HepG2 (cell line): ENCODE data around the gene YAP1. TPM values are rescaled to one million over a fixed set of nuclear protein-coding genes. Genes with fewer than 3 reads are reported as not detected.

Experiments used
- AKAP8 ChIP-seq: sonication (generic); formaldehyde crosslinking; IDR thresholded peaks from 2 replicates; pipeline ENCODE4 v1.5.1; 2020; ENCODE audit warnings: mild to moderate bottlenecking, missing genetic modification reagents
- CBX2 ChIP-seq, 2 experiments: fragments of 200-600 bp in 1 of 2; sonication (generic); formaldehyde crosslinking in 1 of 2; IDR thresholded peaks; 2 replicates each; pipeline versions ENCODE4 v1.7.0 to v1.8.1; 2018 to 2022; ENCODE audit warnings: low read depth in 2 of 2, low read length in 1 of 2, mild to moderate bottlenecking in 1 of 2, missing genetic modification reagents in 1 of 2
- HCFC1 ChIP-seq: fragments of 150-350 bp; IDR thresholded peaks from 2 replicates; pipeline ENCODE4 v1.6.1; 2014; ENCODE audit warnings: low read depth, low read length
- IRX3 ChIP-seq: sonication (generic); formaldehyde crosslinking; IDR thresholded peaks from 2 replicates; pipeline ENCODE4 v1.8.1; 2023; ENCODE audit warnings: mild to moderate bottlenecking, low read depth, missing genetic modification reagents, borderline replicate concordance
- JUNB ChIP-seq: sonication (generic); formaldehyde crosslinking; IDR thresholded peaks from 2 replicates; pipeline ENCODE4 v1.8.0; 2022; ENCODE audit warnings: missing genetic modification reagents, mild to moderate bottlenecking, borderline replicate concordance
- PCBP2 ChIP-seq: fragments of 200-400 bp; formaldehyde crosslinking; optimal IDR thresholded peaks from 2 replicates; pipeline ENCODE3; 2018; ENCODE audit warnings: low read length, low read depth; ENCODE audit not compliant: poor library complexity, severe bottlenecking
- RBM22 ChIP-seq: fragments of 200-400 bp; formaldehyde crosslinking; optimal IDR thresholded peaks from 2 replicates; pipeline ENCODE3; 2017; ENCODE audit warnings: mild to moderate bottlenecking, low read length, moderate library complexity
- SMAD3 ChIP-seq: sonication (generic); formaldehyde crosslinking; IDR thresholded peaks from 2 replicates; pipeline ENCODE4 v1.4.0; 2020; ENCODE audit warnings: missing genetic modification reagents
- SMC3 ChIP-seq: IDR thresholded peaks from 2 replicates; pipeline ENCODE4 v1.6.1; 2011; ENCODE audit warnings: low read length, improper control_type of control experiment
- ZFP62 ChIP-seq: sonication (generic); formaldehyde crosslinking; IDR thresholded peaks from 2 replicates; pipeline ENCODE4 v1.4.0; 2020; ENCODE audit warnings: missing genetic modification reagents
- ZFP82 ChIP-seq: sonication (generic); formaldehyde crosslinking; IDR thresholded peaks from 2 replicates; pipeline ENCODE4 v1.5.1; 2020; ENCODE audit warnings: mild to moderate bottlenecking, missing genetic modification reagents, borderline replicate concordance
- ZNF124 ChIP-seq: sonication (generic); formaldehyde crosslinking; IDR thresholded peaks from 2 replicates; pipeline ENCODE4 v1.4.0; 2020; ENCODE audit warnings: missing genetic modification reagents
- ZSCAN29 ChIP-seq: sonication (generic); formaldehyde crosslinking; conservative IDR thresholded peaks from 2 replicates; pipeline ENCODE4 v1.4.0; 2020; ENCODE audit warnings: mild to moderate bottlenecking, missing genetic modification reagents
- polyA plus RNA-seq, 8 experiments: library from polyadenylated mRNA; depleted of rRNA in 3 of 8; stranded (reverse) in 7 of 8; unstranded in 1 of 8; fragments of >200 nt; fragmentation: Illumina TruSeq in 4 of 8; extraction: Trizol in 4 of 8; gene quantifications; 2 replicates each; pipeline versions ENCODE4 v1.2.1 to v1.2.3, GENCODE V29; 2011 to 2016; ENCODE audit warnings: low read depth in 4 of 8, missing spikeins in 1 of 8, mixed read lengths in 1 of 8; ENCODE audit not compliant: insufficient read depth in 1 of 8
- total RNA-seq, 5 experiments: library from RNA; depleted of rRNA; stranded (reverse); fragments of >200 nt; fragmentation: Illumina TruSeq; extraction: Trizol; gene quantifications; 2 replicates each; pipeline ENCODE4 v1.2.3, GENCODE V29; 2016; ENCODE audit warnings: low read depth in 1 of 5
- TF ChIP-seq, protein P1 (sequence below): sonication (generic); formaldehyde crosslinking; IDR thresholded peaks from 2 replicates; pipeline ENCODE4 v1.5.0; 2020; ENCODE audit warnings: mild to moderate bottlenecking, missing genetic modification reagents
- TF ChIP-seq, protein P2 (sequence below): sonication (generic); formaldehyde crosslinking; IDR thresholded peaks from 2 replicates; pipeline ENCODE4 v1.4.0; 2020; ENCODE audit warnings: mild to moderate bottlenecking, missing genetic modification reagents
- TF ChIP-seq, protein P3 (sequence below): sonication (generic); formaldehyde crosslinking; IDR thresholded peaks from 2 replicates; pipeline ENCODE4 v1.4.0; 2020; ENCODE audit warnings: missing genetic modification reagents

The YAP1 gene
- total and polyA plus RNA-seq, 2 of the 13 experiments (the other 11 are each of a cell fraction or from before 2014, with no cell fraction given), result 59.5 to 91.0 TPM

DNA sequence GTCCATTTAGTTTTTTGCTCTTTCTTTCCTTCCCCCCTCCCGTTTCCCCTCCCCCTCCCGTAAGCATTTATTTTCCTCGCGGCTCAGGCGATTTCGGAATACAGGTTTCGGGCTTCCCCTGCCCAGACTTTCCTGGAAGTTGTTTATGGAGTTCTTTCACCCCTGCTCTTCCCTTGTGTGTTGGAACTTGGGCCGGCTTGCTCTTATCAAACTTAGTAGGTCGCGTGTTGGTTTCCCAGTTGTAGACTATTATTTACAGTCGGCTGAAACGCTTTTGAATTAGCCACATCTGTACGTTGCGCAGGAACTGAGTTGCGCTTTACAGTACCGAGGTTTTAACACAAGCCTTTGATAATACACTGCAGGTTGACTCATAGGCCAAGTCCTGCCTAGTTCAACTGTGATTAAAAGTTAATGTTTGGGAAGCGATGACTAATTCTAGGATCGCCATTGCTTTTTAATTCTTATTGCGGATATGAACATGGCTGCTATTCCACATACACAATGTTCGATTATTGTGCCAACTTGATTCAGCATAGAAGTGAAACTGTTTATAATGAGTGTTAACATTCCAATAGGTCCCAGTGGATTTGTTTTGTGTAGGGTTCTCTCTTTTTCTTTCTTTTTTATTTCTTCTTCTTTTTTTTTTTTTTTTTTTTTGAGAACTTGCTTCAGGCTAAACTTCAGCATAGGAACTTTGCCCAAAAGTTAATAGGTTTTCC is 1.7 kb downstream of the YAP1 start (continued):
- TF ChIP-seq CBX2 (IDR thresholded peaks at IDR 0.05; ENCODE audit: low read depth, low read length) (no peak), CBX2 (CRISPR knock-in tag; IDR thresholded peaks at IDR 0.05; ENCODE audit: low read depth) (no peak), HCFC1 (no peak), ZNF124 (CRISPR knock-in tag) (no peak), JUNB (CRISPR knock-in tag) (no peak; the same call in 1 of the 2 replicates), SMAD3 (CRISPR knock-in tag) (0 out of 2 replicates have a peak, but pooled peaks have one; percentile 17), ZSCAN29 (CRISPR knock-in tag) (no peak), ZFP82 (CRISPR knock-in tag) (no peak), PCBP2 (no peak), AKAP8 (CRISPR knock-in tag) (peak; percentile 44; the same call in 1 of the 2 replicates), IRX3 (no peak), SMC3 (no peak), RBM22 (peak; percentile 73), ZFP62 (CRISPR knock-in tag) (no peak)
- TF ChIP-seq, protein P1, sequence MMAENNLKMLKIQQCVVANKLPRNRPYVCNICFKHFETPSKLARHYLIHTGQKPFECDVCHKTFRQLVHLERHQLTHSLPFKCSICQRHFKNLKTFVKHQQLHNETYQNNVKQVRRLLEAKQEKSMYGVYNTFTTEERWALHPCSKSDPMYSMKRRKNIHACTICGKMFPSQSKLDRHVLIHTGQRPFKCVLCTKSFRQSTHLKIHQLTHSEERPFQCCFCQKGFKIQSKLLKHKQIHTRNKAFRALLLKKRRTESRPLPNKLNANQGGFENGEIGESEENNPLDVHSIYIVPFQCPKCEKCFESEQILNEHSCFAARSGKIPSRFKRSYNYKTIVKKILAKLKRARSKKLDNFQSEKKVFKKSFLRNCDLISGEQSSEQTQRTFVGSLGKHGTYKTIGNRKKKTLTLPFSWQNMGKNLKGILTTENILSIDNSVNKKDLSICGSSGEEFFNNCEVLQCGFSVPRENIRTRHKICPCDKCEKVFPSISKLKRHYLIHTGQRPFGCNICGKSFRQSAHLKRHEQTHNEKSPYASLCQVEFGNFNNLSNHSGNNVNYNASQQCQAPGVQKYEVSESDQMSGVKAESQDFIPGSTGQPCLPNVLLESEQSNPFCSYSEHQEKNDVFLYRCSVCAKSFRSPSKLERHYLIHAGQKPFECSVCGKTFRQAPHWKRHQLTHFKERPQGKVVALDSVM (CRISPR knock-in tag), result no peak
- TF ChIP-seq, protein P2, sequence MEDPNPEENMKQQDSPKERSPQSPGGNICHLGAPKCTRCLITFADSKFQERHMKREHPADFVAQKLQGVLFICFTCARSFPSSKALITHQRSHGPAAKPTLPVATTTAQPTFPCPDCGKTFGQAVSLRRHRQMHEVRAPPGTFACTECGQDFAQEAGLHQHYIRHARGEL, result no peak
- TF ChIP-seq, protein P3, sequence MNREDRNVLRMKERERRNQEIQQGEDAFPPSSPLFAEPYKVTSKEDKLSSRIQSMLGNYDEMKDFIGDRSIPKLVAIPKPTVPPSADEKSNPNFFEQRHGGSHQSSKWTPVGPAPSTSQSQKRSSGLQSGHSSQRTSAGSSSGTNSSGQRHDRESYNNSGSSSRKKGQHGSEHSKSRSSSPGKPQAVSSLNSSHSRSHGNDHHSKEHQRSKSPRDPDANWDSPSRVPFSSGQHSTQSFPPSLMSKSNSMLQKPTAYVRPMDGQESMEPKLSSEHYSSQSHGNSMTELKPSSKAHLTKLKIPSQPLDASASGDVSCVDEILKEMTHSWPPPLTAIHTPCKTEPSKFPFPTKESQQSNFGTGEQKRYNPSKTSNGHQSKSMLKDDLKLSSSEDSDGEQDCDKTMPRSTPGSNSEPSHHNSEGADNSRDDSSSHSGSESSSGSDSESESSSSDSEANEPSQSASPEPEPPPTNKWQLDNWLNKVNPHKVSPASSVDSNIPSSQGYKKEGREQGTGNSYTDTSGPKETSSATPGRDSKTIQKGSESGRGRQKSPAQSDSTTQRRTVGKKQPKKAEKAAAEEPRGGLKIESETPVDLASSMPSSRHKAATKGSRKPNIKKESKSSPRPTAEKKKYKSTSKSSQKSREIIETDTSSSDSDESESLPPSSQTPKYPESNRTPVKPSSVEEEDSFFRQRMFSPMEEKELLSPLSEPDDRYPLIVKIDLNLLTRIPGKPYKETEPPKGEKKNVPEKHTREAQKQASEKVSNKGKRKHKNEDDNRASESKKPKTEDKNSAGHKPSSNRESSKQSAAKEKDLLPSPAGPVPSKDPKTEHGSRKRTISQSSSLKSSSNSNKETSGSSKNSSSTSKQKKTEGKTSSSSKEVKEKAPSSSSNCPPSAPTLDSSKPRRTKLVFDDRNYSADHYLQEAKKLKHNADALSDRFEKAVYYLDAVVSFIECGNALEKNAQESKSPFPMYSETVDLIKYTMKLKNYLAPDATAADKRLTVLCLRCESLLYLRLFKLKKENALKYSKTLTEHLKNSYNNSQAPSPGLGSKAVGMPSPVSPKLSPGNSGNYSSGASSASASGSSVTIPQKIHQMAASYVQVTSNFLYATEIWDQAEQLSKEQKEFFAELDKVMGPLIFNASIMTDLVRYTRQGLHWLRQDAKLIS (CRISPR knock-in tag), result no peak
